GM12875 (cell line): Measurements from ENCODE around the gene PLEKHG4.
A peak's percentile ranks its signal among the peaks of the same experiment; 100 is the strongest.

ENCODE experiments used
- H3K4me3 ChIP-seq: one replicate; pipeline ENCODE4 v1.5.1; 2011; ENCODE audit warnings: low read depth, low read length, control low read depth
- TF ChIP-seq, protein P1 (sequence below): IDR thresholded peaks from 2 replicates; pipeline ENCODE4 v1.5.1; 2011; ENCODE audit warnings: low read depth, mild to moderate bottlenecking, control low read depth, inconsistent platforms, low read length, moderate library complexity, borderline replicate concordance; ENCODE audit not compliant: insufficient read depth

The PLEKHG4 gene

DNA sequence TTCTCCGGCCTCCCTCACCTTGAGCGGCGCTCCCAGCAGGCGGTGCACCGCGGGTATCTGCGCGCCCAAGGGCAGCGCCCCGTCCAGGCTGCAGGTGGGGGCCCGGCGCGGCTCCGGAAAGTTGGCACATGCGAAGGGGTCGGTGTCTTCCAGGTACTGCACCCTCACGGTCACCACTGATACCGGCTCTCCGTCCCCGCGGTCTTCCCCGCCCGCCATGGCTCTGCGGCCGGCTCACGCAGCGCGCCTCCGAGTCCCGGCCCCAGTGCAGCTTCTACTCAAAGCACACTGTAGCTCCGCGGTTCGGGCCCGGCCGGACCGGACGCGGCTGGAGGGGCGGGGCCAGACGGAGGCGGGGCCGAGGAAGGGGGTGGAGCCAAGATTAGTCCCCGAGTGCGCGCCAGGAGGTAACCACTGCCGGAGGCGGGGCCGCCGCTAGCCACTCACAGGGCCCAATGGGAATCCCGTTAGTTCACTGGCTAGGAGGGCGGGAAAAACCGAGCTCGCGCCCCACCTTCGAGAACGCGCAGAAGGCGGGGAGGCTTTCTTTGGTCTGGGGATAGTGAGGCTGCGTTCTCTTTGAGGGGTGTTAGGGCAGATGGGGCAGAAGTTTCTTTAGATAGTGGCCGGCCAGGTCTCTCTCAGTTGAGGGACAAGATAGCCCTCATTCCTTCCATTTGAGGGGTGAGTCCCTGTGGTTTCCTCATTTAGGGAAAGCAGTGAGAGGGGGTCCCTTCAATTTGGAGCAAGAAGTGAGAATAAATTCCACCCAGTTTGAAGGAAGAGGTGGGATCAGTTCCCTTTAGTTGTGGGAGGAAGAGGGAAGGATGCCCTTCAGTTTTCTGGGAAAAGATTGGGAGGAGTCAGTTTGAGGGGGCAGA is 31.9 kb upstream of the PLEKHG4 start, which contains the start of gene FHOD1:
FHOD1 (minus strand) TSS at position 290 of the 881 bp plus-strand sequence; CDS start at position 219, 71 bp downstream.
- peak within 1 kb of the TSS; percentile 77 for H3K4me3 ChIP-seq
- TF ChIP-seq, protein P1, sequence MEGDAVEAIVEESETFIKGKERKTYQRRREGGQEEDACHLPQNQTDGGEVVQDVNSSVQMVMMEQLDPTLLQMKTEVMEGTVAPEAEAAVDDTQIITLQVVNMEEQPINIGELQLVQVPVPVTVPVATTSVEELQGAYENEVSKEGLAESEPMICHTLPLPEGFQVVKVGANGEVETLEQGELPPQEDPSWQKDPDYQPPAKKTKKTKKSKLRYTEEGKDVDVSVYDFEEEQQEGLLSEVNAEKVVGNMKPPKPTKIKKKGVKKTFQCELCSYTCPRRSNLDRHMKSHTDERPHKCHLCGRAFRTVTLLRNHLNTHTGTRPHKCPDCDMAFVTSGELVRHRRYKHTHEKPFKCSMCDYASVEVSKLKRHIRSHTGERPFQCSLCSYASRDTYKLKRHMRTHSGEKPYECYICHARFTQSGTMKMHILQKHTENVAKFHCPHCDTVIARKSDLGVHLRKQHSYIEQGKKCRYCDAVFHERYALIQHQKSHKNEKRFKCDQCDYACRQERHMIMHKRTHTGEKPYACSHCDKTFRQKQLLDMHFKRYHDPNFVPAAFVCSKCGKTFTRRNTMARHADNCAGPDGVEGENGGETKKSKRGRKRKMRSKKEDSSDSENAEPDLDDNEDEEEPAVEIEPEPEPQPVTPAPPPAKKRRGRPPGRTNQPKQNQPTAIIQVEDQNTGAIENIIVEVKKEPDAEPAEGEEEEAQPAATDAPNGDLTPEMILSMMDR: no peak

DNA sequence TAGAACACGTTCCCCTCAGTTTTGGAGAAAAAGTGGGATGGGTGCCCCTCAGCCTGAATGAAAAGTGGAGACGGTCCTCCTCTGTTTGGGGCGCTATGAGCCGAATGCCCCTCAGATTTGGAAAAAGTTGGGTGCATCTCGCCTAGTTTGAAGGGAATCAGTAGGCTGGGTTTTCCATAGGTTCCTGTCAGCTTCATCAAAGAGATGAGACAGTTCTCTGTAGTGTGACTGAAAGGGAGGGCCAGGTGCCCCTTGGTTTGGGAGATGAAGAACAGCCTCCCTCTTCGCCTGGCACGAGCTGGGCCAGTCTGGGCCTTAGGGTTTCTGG is 31.3 kb upstream of the PLEKHG4 start:
- TF ChIP-seq, protein P1: no peak

DNA sequence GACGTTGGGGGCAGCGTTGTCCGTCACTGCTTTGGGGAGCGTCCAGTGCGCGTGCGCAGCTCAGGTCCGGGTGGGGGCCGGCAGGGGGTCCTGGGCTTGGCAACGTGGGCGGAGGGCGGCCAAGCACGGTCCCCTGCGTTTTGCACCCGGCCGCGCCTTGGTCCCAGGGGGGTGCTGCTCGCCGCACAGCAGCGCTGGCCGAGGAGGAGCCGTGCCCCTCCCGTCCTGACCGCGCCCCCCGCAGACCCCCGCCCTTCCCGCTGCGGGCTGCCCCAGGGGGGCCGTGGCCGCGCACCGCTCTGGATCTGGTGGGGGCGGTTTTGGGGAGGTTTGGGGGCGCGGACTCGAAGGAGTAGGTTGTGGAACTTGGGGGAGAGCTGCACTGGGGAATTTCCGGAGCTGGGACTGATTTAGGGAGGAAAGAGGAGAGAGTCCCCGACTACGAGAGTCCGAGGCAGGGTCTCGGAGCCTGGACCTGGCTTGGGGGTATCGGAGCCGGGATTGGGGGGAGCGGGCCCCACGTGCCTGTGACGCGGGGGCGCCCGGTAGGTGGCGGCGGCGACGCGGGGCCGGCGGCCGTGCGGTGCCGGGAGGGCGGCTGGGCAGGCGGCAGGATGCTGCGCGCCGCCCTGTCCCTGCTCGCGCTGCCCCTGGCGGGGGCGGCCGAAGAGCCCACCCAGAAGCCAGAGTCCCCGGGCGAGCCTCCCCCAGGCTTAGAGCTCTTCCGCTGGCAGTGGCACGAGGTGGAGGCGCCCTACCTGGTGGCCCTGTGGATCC is 30.7 kb upstream of the PLEKHG4 start, which contains the start of gene SLC9A5:
SLC9A5 (plus strand) TSS at position 579 of the 777 bp plus-strand sequence; CDS start at position 615, 36 bp downstream.
- H3K4me3 ChIP-seq: peak within 1 kb of the TSS; percentile 55
- TF ChIP-seq, protein P1: 0 out of 2 replicates have a peak, but pooled peaks have one; percentile 30

More for the DNA sequence above, 31.3 kb upstream of the PLEKHG4 start:
- peak overlapping the region; percentile 55 for H3K4me3 ChIP-seq

DNA sequence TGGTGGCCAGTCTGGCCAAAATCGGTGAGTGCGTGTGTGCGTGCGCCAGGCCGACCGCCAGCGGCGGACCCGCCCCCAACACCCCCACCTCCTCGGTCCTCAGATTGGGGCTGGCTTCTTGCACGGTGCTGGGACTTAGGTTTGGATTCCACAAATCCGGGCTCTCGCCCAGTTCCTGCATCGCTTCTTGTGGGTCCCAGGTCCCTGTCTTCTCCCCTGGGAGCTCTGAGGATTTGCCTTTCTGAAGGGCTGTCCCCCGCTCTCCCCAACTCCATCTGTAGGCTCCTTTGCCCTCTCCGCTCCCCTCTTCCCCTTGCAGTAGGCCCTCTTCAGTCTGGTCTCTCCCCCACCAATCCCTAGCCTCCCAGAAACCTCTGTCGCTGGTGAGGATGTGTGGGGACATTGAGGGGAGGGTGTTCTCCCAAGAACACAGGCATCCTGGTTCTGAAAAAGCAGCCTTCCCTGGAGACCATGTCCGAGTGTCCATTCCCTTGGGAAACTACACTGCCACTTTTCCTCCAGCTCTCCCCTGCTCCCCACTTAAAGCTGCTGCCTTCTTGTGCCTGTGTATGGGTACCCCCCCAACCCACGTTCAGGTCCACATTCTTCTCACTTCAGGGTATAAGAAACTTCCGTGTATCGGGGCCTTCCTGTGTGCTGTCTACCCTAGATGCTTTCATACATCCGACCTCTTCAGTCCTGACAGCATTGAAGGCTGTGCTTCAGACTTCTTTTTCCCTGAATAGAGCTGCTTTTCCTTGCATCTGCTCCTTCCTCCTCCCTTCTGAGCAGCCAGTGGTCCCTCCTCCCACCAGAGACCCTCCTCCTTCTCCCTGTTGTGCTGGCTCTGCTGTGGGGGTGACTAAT is 29.9 kb upstream of the PLEKHG4 start:
- peak overlapping the region; percentile 55 for H3K4me3 ChIP-seq
- TF ChIP-seq, protein P1: no peak

DNA sequence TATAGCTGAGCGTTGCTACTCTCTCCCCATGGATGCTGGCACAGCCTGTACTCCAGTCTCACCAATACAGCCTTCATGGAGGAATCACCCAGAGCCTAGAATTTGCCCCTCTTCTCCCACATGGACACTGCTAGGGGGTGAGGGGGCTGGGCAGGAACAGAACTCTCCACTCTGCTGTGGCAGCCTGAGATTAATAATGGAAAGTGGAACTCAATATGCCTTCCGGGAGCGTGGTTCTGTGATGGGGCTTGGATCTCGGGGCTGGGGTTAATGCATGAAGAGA is 29.3 kb upstream of the PLEKHG4 start:
- TF ChIP-seq, protein P1: no peak

DNA sequence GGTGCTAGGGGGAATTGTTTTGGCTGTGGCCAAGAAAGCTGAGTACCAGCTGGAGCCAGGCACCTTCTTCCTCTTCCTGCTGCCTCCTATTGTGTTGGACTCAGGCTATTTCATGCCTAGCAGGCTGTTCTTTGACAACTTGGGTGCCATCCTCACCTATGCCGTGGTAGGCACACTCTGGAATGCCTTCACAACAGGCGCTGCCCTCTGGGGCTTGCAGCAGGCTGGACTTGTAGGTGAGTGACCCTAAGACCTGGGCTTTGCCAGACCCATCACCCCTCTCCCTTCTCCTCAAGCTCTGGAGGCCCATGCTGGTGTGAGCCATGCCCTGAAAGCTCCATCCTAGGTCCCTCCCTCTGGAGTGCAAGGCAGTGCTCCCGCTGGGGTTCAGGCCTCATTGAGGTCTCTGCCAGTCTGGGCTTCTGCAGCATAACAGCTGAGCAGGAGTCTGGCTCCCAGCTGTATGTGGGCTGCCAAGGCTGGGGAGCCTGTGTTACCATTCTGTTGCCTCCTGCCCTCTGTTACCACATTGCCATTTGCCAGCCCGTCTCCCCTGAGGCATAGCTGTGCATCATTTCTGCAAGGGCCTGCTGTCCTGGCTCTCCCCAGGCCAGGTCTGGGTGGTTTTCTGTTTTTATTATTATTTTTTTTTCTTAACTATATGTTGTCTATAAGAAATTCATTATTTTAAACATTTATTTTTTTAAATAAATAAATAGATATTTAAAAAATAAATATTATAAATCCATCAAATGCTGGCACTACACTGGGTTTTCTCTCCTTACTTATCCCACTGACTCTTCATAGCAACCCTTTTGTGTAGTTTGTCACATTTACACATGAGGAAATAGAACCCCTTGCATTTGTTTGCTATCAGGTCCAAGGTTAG is 26.5 kb upstream of the PLEKHG4 start:
- TF ChIP-seq, protein P1: no peak
- no peak overlapping the region for H3K4me3 ChIP-seq

More for the DNA sequence above, 29.3 kb upstream of the PLEKHG4 start:
- no peak overlapping the region for H3K4me3 ChIP-seq
